SU-DHL-6 (cell line): ENCODE results near the gene RENBP.

Experiments
- H2AFZ ChIP-seq: fragments of 200-600 bp; sonication (generic); 2 replicates; pipeline ENCODE4 v1.6.1; 2014; ENCODE audit warnings: low read depth, mild to moderate bottlenecking, moderate library complexity, mixed read lengths, antibody characterized with exemption, low read length; ENCODE audit not compliant: severe bottlenecking
- H3F3A ChIP-seq: fragments of 200-600 bp; shearing (Covaris generic); 2 replicates; pipeline ENCODE4 v1.6.0; 2016; ENCODE audit warnings: antibody characterized with exemption, mild to moderate bottlenecking; ENCODE audit not compliant: insufficient read depth
- H3K27ac ChIP-seq: fragments of 200-600 bp; sonication (generic); 2 replicates; pipeline ENCODE4 v1.5.1; 2016; ENCODE audit warnings: low read depth, mild to moderate bottlenecking, low read length, moderate library complexity, mixed read lengths
- H3K27me3 ChIP-seq: fragments of 200-600 bp; sonication (generic), shearing (Covaris generic); 2 replicates; pipeline ENCODE4 v1.6.0; 2014; ENCODE audit warnings: mild to moderate bottlenecking, low read length
- H3K36me3 ChIP-seq: fragments of 200-600 bp; sonication (generic); 2 replicates; pipeline ENCODE4 v1.6.1; 2014; ENCODE audit warnings: mild to moderate bottlenecking, low read length, mixed read lengths
- H3K4me2 ChIP-seq: fragments of 300-600, 200-600 bp; shearing (Covaris generic), sonication (generic); 2 replicates; pipeline ENCODE4 v1.6.0; 2014; ENCODE audit warnings: low read length, low read depth, mild to moderate bottlenecking; ENCODE audit not compliant: poor library complexity, severe bottlenecking
- H3K4me3 ChIP-seq: fragments of 200-600 bp; sonication (generic); 2 replicates; pipeline ENCODE4 v1.5.1; 2014; ENCODE audit warnings: antibody characterized with exemption, low read length, mild to moderate bottlenecking, mixed read lengths; ENCODE audit not compliant: insufficient read depth, poor library complexity, severe bottlenecking
- H3K79me2 ChIP-seq: fragments of 200-600 bp; sonication (generic); 2 replicates; pipeline ENCODE4 v1.6.1; 2014; ENCODE audit warnings: mild to moderate bottlenecking, low read length, moderate library complexity; ENCODE audit not compliant: insufficient read depth
- H3K9ac ChIP-seq: fragments of 200-600 bp; sonication (generic); 2 replicates; pipeline ENCODE4 v1.7.0; 2014; ENCODE audit warnings: mild to moderate bottlenecking, low read length
- H3K9me2 ChIP-seq: fragments of 200-600 bp; sonication (generic); replicated peaks from 2 replicates; pipeline ENCODE4 v1.6.1; 2014; ENCODE audit warnings: low read length; ENCODE audit not compliant: insufficient read depth
- H3K9me3 ChIP-seq: fragments of 200-600 bp; sonication (generic); 2 replicates; pipeline ENCODE4 v1.6.1; 2014; ENCODE audit warnings: low read length, mixed read lengths; ENCODE audit not compliant: insufficient read depth
- H4K20me1 ChIP-seq: fragments of 200-600 bp; sonication (generic); 2 replicates; pipeline ENCODE4 v1.6.1; 2014; ENCODE audit warnings: low read depth, mild to moderate bottlenecking, antibody characterized with exemption, low read length, moderate library complexity, mixed read lengths
- EZH2phosphoT487 ChIP-seq: fragments of 200-600 bp; sonication (generic), shearing (Covaris generic); conservative IDR thresholded peaks from 2 replicates; pipeline ENCODE4 v1.6.1; 2018; ENCODE audit warnings: mild to moderate bottlenecking, antibody characterized with exemption, low read length, moderate library complexity, mixed read lengths
- TF ChIP-seq, protein P1 (sequence below): fragments of 200-600 bp; sonication (generic); IDR thresholded peaks from one replicate; pipeline ENCODE4 v1.5.1; 2017; ENCODE audit warnings: antibody characterized with exemption, mild to moderate bottlenecking, low read length, moderate library complexity; ENCODE audit not compliant: insufficient read depth, poor library complexity, severe bottlenecking

Gene RENBP

GRCh38 chrX:153885968-153886903 is 58.2 kb downstream of the RENBP start, which contains the start of gene L1CAM:
Gene L1CAM (minus strand): TSS chrX:153886173. CDS start chrX:153875836, 10,337 bp downstream.
- Histone ChIP-seq H3K4me3 (no peak within 1 kb of the TSS), H3K9me3 (no peaks in the 10 kb centered on the region), H3K27ac (no peak within 1 kb of the TSS), H3K27me3 (no peaks in the 10 kb centered on the region), H3K4me2 (no peak within 1 kb of the TSS), H3K9ac (no peak within 1 kb of the TSS), H3F3A (no peaks in the 10 kb centered on the region), H3K36me3 (no peaks in the 10 kb centered on the region), H3K9me2 (no peaks in the 10 kb centered on the region), H2AFZ (no peak within 1 kb of the TSS), H4K20me1 (no peaks in the 10 kb centered on the region), H3K79me2 (no peaks in the 10 kb centered on the region)
- no peak for TF ChIP-seq EZH2phosphoT487
- TF ChIP-seq, protein P1, sequence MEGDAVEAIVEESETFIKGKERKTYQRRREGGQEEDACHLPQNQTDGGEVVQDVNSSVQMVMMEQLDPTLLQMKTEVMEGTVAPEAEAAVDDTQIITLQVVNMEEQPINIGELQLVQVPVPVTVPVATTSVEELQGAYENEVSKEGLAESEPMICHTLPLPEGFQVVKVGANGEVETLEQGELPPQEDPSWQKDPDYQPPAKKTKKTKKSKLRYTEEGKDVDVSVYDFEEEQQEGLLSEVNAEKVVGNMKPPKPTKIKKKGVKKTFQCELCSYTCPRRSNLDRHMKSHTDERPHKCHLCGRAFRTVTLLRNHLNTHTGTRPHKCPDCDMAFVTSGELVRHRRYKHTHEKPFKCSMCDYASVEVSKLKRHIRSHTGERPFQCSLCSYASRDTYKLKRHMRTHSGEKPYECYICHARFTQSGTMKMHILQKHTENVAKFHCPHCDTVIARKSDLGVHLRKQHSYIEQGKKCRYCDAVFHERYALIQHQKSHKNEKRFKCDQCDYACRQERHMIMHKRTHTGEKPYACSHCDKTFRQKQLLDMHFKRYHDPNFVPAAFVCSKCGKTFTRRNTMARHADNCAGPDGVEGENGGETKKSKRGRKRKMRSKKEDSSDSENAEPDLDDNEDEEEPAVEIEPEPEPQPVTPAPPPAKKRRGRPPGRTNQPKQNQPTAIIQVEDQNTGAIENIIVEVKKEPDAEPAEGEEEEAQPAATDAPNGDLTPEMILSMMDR: no peak
